Retinal pigment epithelial cell (primary cell): ENCODE data around the gene FTSJ3.

ENCODE experiments used
- DNase-seq: peaks from one replicate; pipeline ENCODE4 v3.0.0-alpha.2; 2010; ENCODE audit warnings: low read depth
- H3K4me3 ChIP-seq: 2 replicates; pipeline ENCODE4 v1.5.1; 2011; ENCODE audit warnings: mild to moderate bottlenecking, low read length, control low read depth, moderate library complexity
- TF ChIP-seq, protein P1 (sequence below): conservative IDR thresholded peaks from 2 replicates; pipeline ENCODE4 v1.5.1; 2011; ENCODE audit warnings: low read depth, low read length, control low read depth, inconsistent platforms

Gene FTSJ3

DNA sequence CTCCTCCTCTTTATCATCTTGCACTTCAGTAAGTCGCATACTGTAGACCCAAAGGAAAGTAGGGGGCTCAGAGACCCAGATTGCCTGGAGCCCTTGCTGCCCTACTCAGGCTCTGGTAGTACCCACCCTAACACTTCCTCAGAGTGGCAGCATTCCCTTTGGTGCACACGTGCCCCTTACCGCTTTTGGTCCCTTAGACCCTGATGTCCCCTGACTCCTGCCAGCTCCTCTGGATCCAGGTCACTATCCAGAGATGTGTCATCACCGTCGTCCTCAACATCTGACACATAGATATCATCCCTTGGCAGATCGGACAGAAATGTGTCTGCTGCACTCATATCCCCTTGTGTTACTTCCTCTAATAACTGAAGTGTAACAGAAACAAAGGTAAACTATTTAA is 5.7 kb downstream of the FTSJ3 start:
- H3K4me3 ChIP-seq, result no peak overlapping the region
- TF ChIP-seq, protein P1, sequence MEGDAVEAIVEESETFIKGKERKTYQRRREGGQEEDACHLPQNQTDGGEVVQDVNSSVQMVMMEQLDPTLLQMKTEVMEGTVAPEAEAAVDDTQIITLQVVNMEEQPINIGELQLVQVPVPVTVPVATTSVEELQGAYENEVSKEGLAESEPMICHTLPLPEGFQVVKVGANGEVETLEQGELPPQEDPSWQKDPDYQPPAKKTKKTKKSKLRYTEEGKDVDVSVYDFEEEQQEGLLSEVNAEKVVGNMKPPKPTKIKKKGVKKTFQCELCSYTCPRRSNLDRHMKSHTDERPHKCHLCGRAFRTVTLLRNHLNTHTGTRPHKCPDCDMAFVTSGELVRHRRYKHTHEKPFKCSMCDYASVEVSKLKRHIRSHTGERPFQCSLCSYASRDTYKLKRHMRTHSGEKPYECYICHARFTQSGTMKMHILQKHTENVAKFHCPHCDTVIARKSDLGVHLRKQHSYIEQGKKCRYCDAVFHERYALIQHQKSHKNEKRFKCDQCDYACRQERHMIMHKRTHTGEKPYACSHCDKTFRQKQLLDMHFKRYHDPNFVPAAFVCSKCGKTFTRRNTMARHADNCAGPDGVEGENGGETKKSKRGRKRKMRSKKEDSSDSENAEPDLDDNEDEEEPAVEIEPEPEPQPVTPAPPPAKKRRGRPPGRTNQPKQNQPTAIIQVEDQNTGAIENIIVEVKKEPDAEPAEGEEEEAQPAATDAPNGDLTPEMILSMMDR, result no peak
- no peak for DNase-seq

DNA sequence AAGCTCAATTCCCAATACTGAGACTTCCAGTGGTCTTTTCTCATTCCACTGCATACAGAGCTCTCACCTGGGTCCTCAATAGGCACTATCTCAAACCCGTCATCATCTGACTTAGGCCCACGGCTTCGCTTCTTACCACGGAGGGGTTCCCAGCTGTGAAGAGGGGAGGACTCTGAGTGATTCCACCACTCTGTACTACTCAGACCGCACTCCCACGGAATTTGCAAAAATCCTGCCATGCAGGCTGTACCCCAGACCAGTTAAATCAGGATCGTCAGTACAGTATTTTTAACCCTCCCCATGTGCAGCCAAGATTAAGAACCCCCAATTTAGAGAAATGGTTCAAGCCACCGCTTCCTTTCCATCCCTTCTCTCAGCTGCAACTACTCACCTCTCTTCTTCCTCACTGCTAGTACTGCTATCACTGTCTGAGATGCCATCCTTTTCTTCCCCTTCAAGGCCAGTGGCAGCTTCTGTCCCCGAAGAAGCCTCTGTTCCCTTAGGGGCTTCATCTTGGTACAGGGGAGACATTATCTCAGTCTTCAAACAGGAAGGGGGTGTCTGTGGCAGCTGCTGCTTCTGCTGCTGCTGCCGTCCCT is 6.4 kb downstream of the FTSJ3 start:
- TF ChIP-seq, protein P1, result no peak
- H3K4me3 ChIP-seq, result no peak overlapping the region
- no peak for DNase-seq

DNA sequence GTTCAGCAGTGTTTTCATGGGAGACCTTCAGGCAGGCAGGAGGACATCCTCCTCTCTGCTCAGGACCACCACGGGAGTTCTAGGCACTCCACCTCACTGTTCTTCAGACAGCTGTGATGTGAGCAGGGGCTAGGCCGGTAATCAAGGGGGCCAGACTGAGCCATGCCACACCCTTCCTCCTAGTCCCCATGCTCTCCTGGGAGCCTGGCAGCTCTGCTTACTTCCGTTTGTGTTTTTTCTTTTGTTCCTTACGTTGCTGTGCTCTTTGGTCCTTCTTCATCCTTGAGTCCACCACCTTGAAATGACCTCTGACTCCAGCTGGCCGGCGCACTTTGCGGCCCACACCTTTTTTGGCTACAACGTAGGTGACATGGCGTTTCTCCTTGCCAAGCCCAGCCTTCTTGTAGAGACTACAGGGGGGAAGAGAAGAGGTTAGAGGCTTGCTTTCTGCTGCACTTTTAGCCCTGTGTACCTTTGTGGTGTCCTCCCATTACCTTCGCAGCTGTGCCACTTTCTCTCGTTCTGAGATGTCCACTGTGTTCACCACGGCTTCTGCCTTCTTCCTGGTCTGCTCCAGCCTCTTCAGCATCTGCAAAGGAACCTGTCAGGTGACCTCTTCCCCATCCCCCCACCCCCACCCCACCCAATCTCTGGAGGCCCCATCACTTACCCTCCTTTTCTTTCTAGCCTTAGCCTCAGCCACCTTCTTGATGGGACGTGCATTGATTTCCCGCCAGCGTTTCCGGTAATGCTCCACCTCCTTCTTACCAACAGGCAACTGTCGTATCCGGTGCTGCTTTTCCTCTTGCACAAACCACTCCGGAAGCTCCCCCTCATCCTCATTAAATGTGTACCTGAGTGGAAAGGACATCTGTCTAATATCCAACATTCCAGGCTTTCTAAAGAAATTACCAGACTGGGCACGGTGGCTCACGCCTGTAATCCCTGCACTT is 7.6 kb downstream of the FTSJ3 start:
- no peak overlapping the region for H3K4me3 ChIP-seq
- no peak for DNase-seq
- TF ChIP-seq, protein P1, result no peak

DNA sequence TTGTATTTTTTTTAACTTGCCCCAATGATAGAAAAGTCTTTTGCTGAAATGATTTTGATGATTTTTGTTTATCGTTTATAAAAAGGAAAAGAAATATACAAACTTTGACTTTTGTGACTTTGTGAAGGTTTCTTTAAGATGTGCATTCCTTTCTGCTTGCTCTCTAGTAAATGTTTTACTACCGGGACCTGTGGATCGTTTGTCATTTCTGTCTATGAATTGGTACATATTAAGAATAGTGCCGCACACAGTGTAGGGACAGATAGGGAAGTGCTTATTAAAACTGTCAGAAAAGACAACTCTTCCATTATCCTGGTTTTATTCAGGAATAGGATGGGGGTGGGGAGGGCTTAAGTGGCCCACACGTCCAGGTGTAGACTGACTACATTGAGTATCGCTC is 8.3 kb downstream of the FTSJ3 start:
- no peak for DNase-seq
- TF ChIP-seq, protein P1, result no peak

GRCh38 chr17:63817736-63818385 is 9.6 kb downstream of the FTSJ3 start:
- DNase-seq, result no peak
- TF ChIP-seq, protein P1, result no peak

More for the DNA sequence above, 8.3 kb downstream of the FTSJ3 start:
- H3K4me3 ChIP-seq, result no peak overlapping the region

GRCh38 chr17:63816669-63817068 is 10.8 kb downstream of the FTSJ3 start:
- H3K4me3 ChIP-seq, result no peak overlapping the region
- no peak for DNase-seq
- TF ChIP-seq, protein P1, result no peak

More at GRCh38 chr17:63817736-63818385, 9.6 kb downstream of the FTSJ3 start:
- H3K4me3 ChIP-seq, result no peak overlapping the region
